Liver (tissue), 9 donors: ENCODE measurements around the gene XCR1. TPM values are rescaled to one million over a fixed set of nuclear protein-coding genes. Genes with fewer than 3 reads are reported as not detected.

Experiments
- DNase-seq: peaks from one replicate; pipeline ENCODE4 v3.0.0-alpha.2; 2017; ENCODE audit warnings: low spot score
- H3K27ac ChIP-seq, 2 donors: one replicate each; pipeline ENCODE4 v1.7.0; 2013; ENCODE audit warnings: inconsistent platforms in 2 of 2, low read length in 2 of 2, control low read depth in 1 of 2, low read depth in 1 of 2, mild to moderate bottlenecking in 1 of 2
- H3K27me3 ChIP-seq, 4 donors: one replicate each; pipeline versions ENCODE4 v1.6.1 to v1.7.0; 2013; ENCODE audit warnings: low read length in 3 of 4, inconsistent platforms in 1 of 4, mild to moderate bottlenecking in 1 of 4, moderate library complexity in 1 of 4; ENCODE audit not compliant: control insufficient read depth in 4 of 4, insufficient read depth in 4 of 4
- H3K36me3 ChIP-seq, 4 donors: one replicate each; pipeline versions ENCODE4 v1.6.1 to v1.7.0; 2013; ENCODE audit warnings: low read length in 3 of 4, mild to moderate bottlenecking in 3 of 4, low read depth in 1 of 4, moderate library complexity in 1 of 4; ENCODE audit not compliant: control insufficient read depth in 4 of 4, insufficient read depth in 3 of 4
- H3K4me1 ChIP-seq, 4 donors: one replicate each; pipeline versions ENCODE4 v1.6.1 to v1.7.0; 2013; ENCODE audit warnings: low read length in 3 of 4, mild to moderate bottlenecking in 3 of 4, moderate library complexity in 1 of 4; ENCODE audit not compliant: control insufficient read depth in 4 of 4, insufficient read depth in 4 of 4
- H3K4me3 ChIP-seq, 3 donors: one replicate each; pipeline versions ENCODE4 v1.6.1 to v1.7.0; 2013; ENCODE audit warnings: low read length in 3 of 3, control low read depth in 1 of 3, low read depth in 1 of 3, mild to moderate bottlenecking in 1 of 3
- H3K9ac ChIP-seq, 2 donors: one replicate each; pipeline ENCODE4 v1.7.0; 2013; ENCODE audit warnings: low read length in 2 of 2, mild to moderate bottlenecking in 2 of 2, moderate library complexity in 2 of 2, control low read depth in 1 of 2, low read depth in 1 of 2
- H3K9me3 ChIP-seq, 4 donors: one replicate each; pipeline versions ENCODE4 v1.6.1 to v1.7.0; 2013; ENCODE audit warnings: low read length in 3 of 4; ENCODE audit not compliant: control insufficient read depth in 4 of 4
- ATF3 ChIP-seq: IDR thresholded peaks from 2 replicates; pipeline ENCODE4 v1.6.1; 2016; ENCODE audit warnings: antibody characterized with exemption
- CTCF ChIP-seq: fragments of 150-350 bp; IDR thresholded peaks from 2 replicates; pipeline ENCODE4 v1.5.1; 2017; ENCODE audit warnings: improper control_type of control experiment, low read depth, low read length; ENCODE audit not compliant: missing input control
- FOXA1 ChIP-seq: IDR thresholded peaks from 2 replicates; pipeline ENCODE4 v1.6.1; 2016; ENCODE audit warnings: antibody characterized with exemption
- FOXA2 ChIP-seq: IDR thresholded peaks from 2 replicates; pipeline ENCODE4 v1.6.1; 2016; ENCODE audit warnings: antibody characterized with exemption
- GABPA ChIP-seq, 2 donors: IDR thresholded peaks in 1 of 2; conservative IDR thresholded peaks in 1 of 2; 2 replicates each; pipeline ENCODE4 v1.6.1; 2016; ENCODE audit warnings: antibody characterized with exemption in 2 of 2, mild to moderate bottlenecking in 1 of 2, moderate library complexity in 1 of 2
- HNF4A ChIP-seq, 2 donors: conservative IDR thresholded peaks; 2 replicates each; pipeline ENCODE4 v1.6.1; 2016; ENCODE audit warnings: antibody characterized with exemption in 2 of 2, mild to moderate bottlenecking in 2 of 2
- HNF4G ChIP-seq: IDR thresholded peaks from 2 replicates; pipeline ENCODE4 v1.6.1; 2016; ENCODE audit warnings: antibody characterized with exemption
- MAX ChIP-seq: IDR thresholded peaks from 2 replicates; pipeline ENCODE4 v1.6.1; 2016; ENCODE audit warnings: antibody characterized with exemption
- NR2F2 ChIP-seq: IDR thresholded peaks from 2 replicates; pipeline ENCODE4 v1.6.1; 2016; ENCODE audit warnings: antibody characterized with exemption
- RAD21 ChIP-seq, 2 donors: IDR thresholded peaks; 2 replicates each; pipeline ENCODE4 v1.6.1; 2016; ENCODE audit warnings: antibody characterized with exemption in 2 of 2, mild to moderate bottlenecking in 2 of 2
- REST ChIP-seq: IDR thresholded peaks from 2 replicates; pipeline ENCODE4 v1.6.1; 2016; ENCODE audit warnings: antibody characterized with exemption, mild to moderate bottlenecking
- RXRA ChIP-seq, 2 donors: IDR thresholded peaks; 2 replicates each; pipeline ENCODE4 v1.6.1; 2017 to 2018; ENCODE audit warnings: antibody characterized with exemption in 2 of 2, mild to moderate bottlenecking in 1 of 2
- TAF1 ChIP-seq: conservative IDR thresholded peaks from 2 replicates; pipeline ENCODE4 v1.6.1; 2016; ENCODE audit warnings: antibody characterized with exemption, mild to moderate bottlenecking
- YY1 ChIP-seq: IDR thresholded peaks from 2 replicates; pipeline ENCODE4 v1.6.1; 2016; ENCODE audit warnings: antibody characterized with exemption, mild to moderate bottlenecking
- ZBTB33 ChIP-seq: IDR thresholded peaks from 2 replicates; pipeline ENCODE4 v1.6.1; 2016; ENCODE audit warnings: antibody characterized with exemption
- WGBS: extraction: QIAGEN DNeasy Blood & Tissue Kit; methylation state at CpG from one replicate; pipeline ENCODE4 v1.1.7; 2013; 5-methylcytosine and 5-hydroxymethylcytosine counted together
- polyA plus RNA-seq, 2 donors: library from polyadenylated mRNA; stranded (reverse) in 1 of 2; unstranded in 1 of 2; fragments of 200-250 nt in 1 of 2; fragments of >200 nt in 1 of 2; fragmentation: Nextera tagmentation in 1 of 2; extraction: Ambion mirVana in 1 of 2; gene quantifications; one replicate each; pipeline versions ENCODE4 v1.2.1 to v1.2.3, GENCODE V29; 2013 to 2015
- total RNA-seq, 2 donors: library from RNA; depleted of rRNA; stranded (reverse); fragments of >200 nt; gene quantifications; one replicate each; pipeline ENCODE4 v1.2.3, GENCODE V29; 2014
- donor health status: healthy.
- donor health status: healthy.
- donor health status: healthy.
- donor health status: healthy.
- donor health status: healthy.

Gene XCR1
- total and polyA plus RNA-seq, 4 donors: under 0.01 to 0.08 (median 0.03) TPM; not detected in 1

GRCh38 chr3:45993421-45994027 is 33.8 kb downstream of the XCR1 start (continued):
- TF ChIP-seq CTCF (no peak), YY1 (no peak), HNF4A (conservative IDR thresholded peaks at IDR 0.05) (no peak), RAD21 (IDR thresholded peaks at IDR 0.05) (no peak), GABPA (IDR thresholded peaks at IDR 0.05 in 1 of 2, conservative IDR thresholded peaks at IDR 0.05 in 1 of 2) (no peak)

- 85% methylated on average over 2 of the region's 2 CpGs for WGBS
- Histone ChIP-seq H3K4me1 (peaks cover 22 to 57% (median 31%) of the 10 kb centered on the region in 4 donors), H3K4me3 (no peak overlapping the region), H3K9ac (no peak overlapping the region), H3K36me3 (no peaks in the 10 kb centered on the region), H3K27me3 (no peaks in the 10 kb centered on the region), H3K27ac (peak overlapping the region; percentile 65 to 76), H3K9me3 (no peaks in the 10 kb centered on the region)
- TF ChIP-seq NR2F2: no peak
- no peak for TF ChIP-seq CTCF
- TF ChIP-seq TAF1: no peak
- TF ChIP-seq YY1: no peak
- TF ChIP-seq GABPA (IDR thresholded peaks at IDR 0.05 in 1 of 2, conservative IDR thresholded peaks at IDR 0.05 in 1 of 2): no peak
- TF ChIP-seq HNF4G: no peak
- TF ChIP-seq FOXA2: no peak
- no peak for TF ChIP-seq ATF3
- TF ChIP-seq MAX: no peak
- no peak for TF ChIP-seq HNF4A (conservative IDR thresholded peaks at IDR 0.05)
- no peak for TF ChIP-seq RXRA (IDR thresholded peaks at IDR 0.05)
- TF ChIP-seq FOXA1: no peak
- TF ChIP-seq REST: no peak
- no peak for TF ChIP-seq ZBTB33
- TF ChIP-seq RAD21 (IDR thresholded peaks at IDR 0.05): no peak
- no peak for DNase-seq
These were observed 34.5 kb downstream of the XCR1 start for GRCh38 chr3:45992821-45993221.
